NT2/D1 (cell line): ENCODE results near the gene RPS6KA2.

Experiments used
- SUZ12 ChIP-seq: IDR thresholded peaks from 2 replicates; pipeline ENCODE4 v1.6.1; 2011; ENCODE audit not compliant: insufficient read length, insufficient read depth; ENCODE audit errors: extremely low read depth
- ZNF274 ChIP-seq: IDR thresholded peaks from 2 replicates; pipeline ENCODE4 v1.6.1; 2011; ENCODE audit warnings: mild to moderate bottlenecking, low read depth, low read length

DNA sequence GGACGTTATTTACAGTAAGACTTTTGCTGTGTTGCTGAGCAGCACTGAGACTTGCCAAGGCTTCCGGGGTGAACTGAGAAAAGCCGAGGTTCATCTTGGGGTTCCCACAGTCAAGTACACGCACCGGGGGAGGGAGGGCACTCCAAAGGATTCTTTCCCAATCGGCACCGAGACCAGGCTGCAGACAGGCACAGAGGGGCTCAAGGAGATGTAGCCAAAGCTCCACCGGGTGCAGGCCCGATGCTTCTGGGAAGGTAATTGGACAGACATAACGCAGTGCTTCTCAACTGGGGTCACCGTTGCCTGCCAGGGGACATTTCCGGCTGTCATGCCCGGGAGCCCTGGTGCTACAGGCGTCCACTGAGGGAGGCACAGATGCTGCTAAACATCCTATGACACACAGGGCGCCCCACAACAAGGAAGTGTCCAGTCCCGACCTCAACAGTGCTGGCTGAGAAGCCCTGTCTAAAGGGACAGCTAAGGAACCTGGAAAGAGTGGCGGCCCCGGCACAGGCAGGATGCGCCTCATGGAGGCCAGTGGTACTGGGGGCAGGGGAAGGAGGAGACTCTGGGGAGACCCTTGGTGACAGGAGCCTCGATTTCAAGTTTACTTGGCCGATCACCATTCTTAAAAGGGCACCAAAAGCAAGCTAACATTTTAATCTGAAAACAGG is 133.5 kb downstream of the RPS6KA2 start:
- TF ChIP-seq SUZ12 (no peak), ZNF274 (no peak)
